Measurements from ENCODE around the gene BSG. TPM values are rescaled to one million over a fixed set of nuclear protein-coding genes. Genes with fewer than 3 reads are reported as not detected.
A peak's percentile ranks its signal among the peaks of the same experiment; 100 is the strongest.

BSG gene
- total and polyA plus RNA-seq, 9 of the 15 experiments (the other 6 are each of a cell fraction or from before 2014, with no cell fraction given): 4.6 to 495 (median 187) TPM

- TF ChIP-seq ZNF3 (CRISPR knock-in tag; IDR thresholded peaks at IDR 0.05): no peak
- no peak for TF ChIP-seq TEAD4 (IDR thresholded peaks at IDR 0.05; ENCODE audit: low read length)
- no peak for TF ChIP-seq TEAD4 (CRISPR knock-in tag; IDR thresholded peaks at IDR 0.05; ENCODE audit: borderline replicate concordance)
- peak; percentile 63; the same call in 1 of the 2 replicates for TF ChIP-seq ZNF12 (CRISPR knock-in tag; IDR thresholded peaks at IDR 0.05)
- TF ChIP-seq SRSF1 (IDR thresholded peaks at IDR 0.05; ENCODE audit: low read depth, low read length): no peak
- TF ChIP-seq CCAR2 (IDR thresholded peaks at IDR 0.05; ENCODE audit: low read depth, low read length): no peak
- TF ChIP-seq ZFP36 (IDR thresholded peaks at IDR 0.05; ENCODE audit: low read depth, low read length, partially characterized antibody): peak; percentile 52
- no peak for TF ChIP-seq STAT5A (IDR thresholded peaks at IDR 0.05; ENCODE audit: borderline replicate concordance, low read length)
- no peak for TF ChIP-seq CREB5 (CRISPR knock-in tag; IDR thresholded peaks at IDR 0.05)
- TF ChIP-seq HMG20A (CRISPR knock-in tag; conservative IDR thresholded peaks at IDR 0.05): no peak
- TF ChIP-seq IRF2 (CRISPR knock-in tag; IDR thresholded peaks at IDR 0.05): no peak
- TF ChIP-seq ARNT (IDR thresholded peaks at IDR 0.05): no peak
- TF ChIP-seq HNRNPH1 (optimal IDR thresholded peaks at IDR 0.05; ENCODE audit: low read depth, low read length): no peak
- TF ChIP-seq POU5F1 (IDR thresholded peaks at IDR 0.05; ENCODE audit: borderline replicate concordance, low read depth, low read length, partially characterized antibody): no peak
- TF ChIP-seq SETDB1 (IDR thresholded peaks at IDR 0.05; ENCODE audit: low read length): no peak
- TF ChIP-seq RBM15 (IDR thresholded peaks at IDR 0.05; ENCODE audit: insufficient read depth, low read length): no peak
- TF ChIP-seq, protein P1, sequence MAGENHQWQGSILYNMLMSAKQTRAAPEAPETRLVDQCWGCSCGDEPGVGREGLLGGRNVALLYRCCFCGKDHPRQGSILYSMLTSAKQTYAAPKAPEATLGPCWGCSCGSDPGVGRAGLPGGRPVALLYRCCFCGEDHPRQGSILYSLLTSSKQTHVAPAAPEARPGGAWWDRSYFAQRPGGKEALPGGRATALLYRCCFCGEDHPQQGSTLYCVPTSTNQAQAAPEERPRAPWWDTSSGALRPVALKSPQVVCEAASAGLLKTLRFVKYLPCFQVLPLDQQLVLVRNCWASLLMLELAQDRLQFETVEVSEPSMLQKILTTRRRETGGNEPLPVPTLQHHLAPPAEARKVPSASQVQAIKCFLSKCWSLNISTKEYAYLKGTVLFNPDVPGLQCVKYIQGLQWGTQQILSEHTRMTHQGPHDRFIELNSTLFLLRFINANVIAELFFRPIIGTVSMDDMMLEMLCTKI (IDR thresholded peaks at IDR 0.05; ENCODE audit: partially characterized antibody): no peak
- TF ChIP-seq ZNF561 (CRISPR knock-in tag; conservative IDR thresholded peaks at IDR 0.05): no peak
- TF ChIP-seq, protein P2, sequence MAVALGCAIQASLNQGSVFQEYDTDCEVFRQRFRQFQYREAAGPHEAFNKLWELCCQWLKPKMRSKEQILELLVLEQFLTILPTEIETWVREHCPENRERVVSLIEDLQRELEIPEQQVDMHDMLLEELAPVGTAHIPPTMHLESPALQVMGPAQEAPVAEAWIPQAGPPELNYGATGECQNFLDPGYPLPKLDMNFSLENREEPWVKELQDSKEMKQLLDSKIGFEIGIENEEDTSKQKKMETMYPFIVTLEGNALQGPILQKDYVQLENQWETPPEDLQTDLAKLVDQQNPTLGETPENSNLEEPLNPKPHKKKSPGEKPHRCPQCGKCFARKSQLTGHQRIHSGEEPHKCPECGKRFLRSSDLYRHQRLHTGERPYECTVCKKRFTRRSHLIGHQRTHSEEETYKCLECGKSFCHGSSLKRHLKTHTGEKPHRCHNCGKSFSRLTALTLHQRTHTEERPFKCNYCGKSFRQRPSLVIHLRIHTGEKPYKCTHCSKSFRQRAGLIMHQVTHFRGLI (CRISPR knock-in tag; IDR thresholded peaks at IDR 0.05): no peak
- TF ChIP-seq SAFB2 (IDR thresholded peaks at IDR 0.05; ENCODE audit: borderline replicate concordance, low read depth, low read length, severe bottlenecking): no peak
- no peak for TF ChIP-seq TGIF2 (CRISPR knock-in tag; IDR thresholded peaks at IDR 0.05)
- TF ChIP-seq HOMEZ (CRISPR knock-in tag; IDR thresholded peaks at IDR 0.05): no peak
- no peak for TF ChIP-seq ETV1 (tag; conservative IDR thresholded peaks at IDR 0.05; ENCODE audit: low read depth)
- no peak for TF ChIP-seq TAF7 (tag; IDR thresholded peaks at IDR 0.05)
Measured at GRCh38 chr19:584240-585001, 12.0 kb downstream of the BSG start (continued).
